Panc1 (cell line): Measurements from ENCODE around the gene SORBS1. TPM values are rescaled to one million over a fixed set of nuclear protein-coding genes. Genes with fewer than 3 reads are reported as not detected.

Experiments used
- ATAC-seq: fragments of 200-7000 bp; cut with Tn5 transposase; 2 replicates; pipeline ENCODE4 v1.9.1; 2020; ENCODE audit warnings: mild to moderate bottlenecking, moderate library complexity
- BruUV-seq: library from RNA; stranded (reverse); fragments of 400-500 nt; replicated peaks from 2 replicates; lab custom pipeline; 2021; lab: Mats Ljungman, UMichigan
- CTCF ChIA-PET: fragments of 300-600 bp; sonication (Branson Sonifier 250); formaldehyde crosslinking; loops from one replicate; lab custom pipeline; 2022; ENCODE audit warnings: antibody characterized with exemption; lab: Charles Lee
- POLR2A ChIA-PET: fragments of 300-600 bp; sonication (Branson Sonifier 250); formaldehyde crosslinking; loops from one replicate; lab custom pipeline; 2022; ENCODE audit warnings: antibody characterized with exemption; lab: Charles Lee
- DNase-seq: peaks from one replicate; pipeline ENCODE4 v3.0.0-alpha.2; 2010; ENCODE audit warnings: low read depth, low spot score
- H3K27ac ChIP-seq: 2 replicates; pipeline ENCODE4 v1.5.1; 2011; ENCODE audit warnings: mild to moderate bottlenecking, low read length, inconsistent platforms
- H3K27me3 ChIP-seq: fragments of 200-500 bp; sonication (Bioruptor generic); 2 replicates; pipeline ENCODE4 v1.6.0; 2014; ENCODE audit warnings: low read length, inconsistent platforms; ENCODE audit not compliant: control insufficient read depth, insufficient read depth
- H3K36me3 ChIP-seq: fragments of 200-500 bp; sonication (Bioruptor generic); 2 replicates; pipeline ENCODE4 v1.5.1; 2014; ENCODE audit warnings: inconsistent platforms, mild to moderate bottlenecking, low read length, moderate library complexity; ENCODE audit not compliant: control insufficient read depth, insufficient read depth
- H3K4me1 ChIP-seq: 2 replicates; pipeline ENCODE4 v1.5.1; 2011; ENCODE audit warnings: inconsistent platforms, mild to moderate bottlenecking, low read length, moderate library complexity; ENCODE audit not compliant: control insufficient read depth, insufficient read depth
- H3K4me3 ChIP-seq, 2 experiments: 2 replicates each; pipeline ENCODE4 v1.5.1; 2011 to 2012; ENCODE audit warnings: low read depth in 2 of 2, low read length in 2 of 2, mild to moderate bottlenecking in 2 of 2, inconsistent platforms in 1 of 2, moderate library complexity in 1 of 2
- H3K9me3 ChIP-seq: fragments of 200-500 bp; sonication (Bioruptor generic); 2 replicates; pipeline ENCODE4 v1.5.1; 2014; ENCODE audit warnings: low read depth, mild to moderate bottlenecking, inconsistent platforms, low read length, moderate library complexity; ENCODE audit not compliant: control insufficient read depth, insufficient read depth
- POLR2AphosphoS5 ChIP-seq: IDR thresholded peaks from 2 replicates; pipeline ENCODE4 v1.6.1; 2012; ENCODE audit warnings: mild to moderate bottlenecking, low read depth, low read length, moderate library complexity
- SIN3A ChIP-seq: IDR thresholded peaks from 2 replicates; pipeline ENCODE4 v1.6.1; 2012; ENCODE audit warnings: low read depth, mild to moderate bottlenecking, low read length, moderate library complexity, borderline replicate concordance; ENCODE audit not compliant: insufficient read depth
- TCF7L2 ChIP-seq: IDR thresholded peaks from 2 replicates; pipeline ENCODE4 v1.6.1; 2011; ENCODE audit warnings: mild to moderate bottlenecking, low read depth, low read length, inconsistent platforms
- in situ Hi-C: cut with HindIII; loops from 2 replicates; pipeline ENCODE4 v1.10.0; 2016; ENCODE audit warnings: low sequenced_read_pairs, low pct_unique_long_range_greater_than_20kb
- intact Hi-C: fragments of 100-400 bp; cut with micrococcal nuclease; formaldehyde crosslinking; loops from one replicate; pipeline ENCODE4 v1.10.0; 2022; ENCODE audit not compliant: unreplicated experiment
- total RNA-seq: library from RNA; stranded (reverse); gene quantifications from one replicate; pipeline ENCODE4 v1.2.1, GENCODE V29; 2021; ENCODE audit not compliant: unreplicated experiment
- TF ChIP-seq, protein P1 (sequence below): fragments of 450-650 bp; IDR thresholded peaks from 2 replicates; pipeline ENCODE4 v1.5.1; 2017; ENCODE audit warnings: mild to moderate bottlenecking
- TF ChIP-seq, protein P2 (sequence below), 2 experiments: IDR thresholded peaks; 2 replicates each; pipeline ENCODE4 v1.6.1; 2011 to 2012; ENCODE audit warnings: low read depth in 2 of 2, control low read depth in 1 of 2, low read length in 1 of 2, mild to moderate bottlenecking in 1 of 2, moderate library complexity in 1 of 2; ENCODE audit not compliant: insufficient read depth in 1 of 2

SORBS1 gene
- total RNA-seq, 1 experiment from 2014 or later = 29.4 TPM

DNA sequence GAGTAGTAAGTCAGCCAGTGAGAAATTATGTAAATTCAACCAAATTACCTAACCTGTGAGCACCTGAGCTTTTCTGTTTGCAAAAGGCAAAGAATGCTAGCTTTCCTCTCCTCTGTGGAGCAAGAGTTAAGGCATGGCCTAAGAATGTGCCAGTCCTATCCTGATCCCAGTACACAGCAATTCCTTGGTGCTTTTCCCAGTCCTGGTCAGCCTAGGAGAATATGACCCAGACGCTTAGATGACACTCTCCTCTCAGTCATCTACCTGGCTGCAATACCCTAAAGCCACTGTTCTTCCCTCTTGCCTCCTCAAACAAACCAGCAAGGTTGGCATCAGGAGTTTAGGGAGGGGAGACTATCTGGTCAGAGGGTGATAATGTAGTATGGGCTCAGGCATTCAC is 274.5 kb downstream of the SORBS1 start:
- TF ChIP-seq, protein P1, sequence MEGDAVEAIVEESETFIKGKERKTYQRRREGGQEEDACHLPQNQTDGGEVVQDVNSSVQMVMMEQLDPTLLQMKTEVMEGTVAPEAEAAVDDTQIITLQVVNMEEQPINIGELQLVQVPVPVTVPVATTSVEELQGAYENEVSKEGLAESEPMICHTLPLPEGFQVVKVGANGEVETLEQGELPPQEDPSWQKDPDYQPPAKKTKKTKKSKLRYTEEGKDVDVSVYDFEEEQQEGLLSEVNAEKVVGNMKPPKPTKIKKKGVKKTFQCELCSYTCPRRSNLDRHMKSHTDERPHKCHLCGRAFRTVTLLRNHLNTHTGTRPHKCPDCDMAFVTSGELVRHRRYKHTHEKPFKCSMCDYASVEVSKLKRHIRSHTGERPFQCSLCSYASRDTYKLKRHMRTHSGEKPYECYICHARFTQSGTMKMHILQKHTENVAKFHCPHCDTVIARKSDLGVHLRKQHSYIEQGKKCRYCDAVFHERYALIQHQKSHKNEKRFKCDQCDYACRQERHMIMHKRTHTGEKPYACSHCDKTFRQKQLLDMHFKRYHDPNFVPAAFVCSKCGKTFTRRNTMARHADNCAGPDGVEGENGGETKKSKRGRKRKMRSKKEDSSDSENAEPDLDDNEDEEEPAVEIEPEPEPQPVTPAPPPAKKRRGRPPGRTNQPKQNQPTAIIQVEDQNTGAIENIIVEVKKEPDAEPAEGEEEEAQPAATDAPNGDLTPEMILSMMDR = no peak
- no peak for TF ChIP-seq TCF7L2
- TF ChIP-seq POLR2AphosphoS5 = no peak
- no peak for TF ChIP-seq SIN3A
- TF ChIP-seq, protein P2, sequence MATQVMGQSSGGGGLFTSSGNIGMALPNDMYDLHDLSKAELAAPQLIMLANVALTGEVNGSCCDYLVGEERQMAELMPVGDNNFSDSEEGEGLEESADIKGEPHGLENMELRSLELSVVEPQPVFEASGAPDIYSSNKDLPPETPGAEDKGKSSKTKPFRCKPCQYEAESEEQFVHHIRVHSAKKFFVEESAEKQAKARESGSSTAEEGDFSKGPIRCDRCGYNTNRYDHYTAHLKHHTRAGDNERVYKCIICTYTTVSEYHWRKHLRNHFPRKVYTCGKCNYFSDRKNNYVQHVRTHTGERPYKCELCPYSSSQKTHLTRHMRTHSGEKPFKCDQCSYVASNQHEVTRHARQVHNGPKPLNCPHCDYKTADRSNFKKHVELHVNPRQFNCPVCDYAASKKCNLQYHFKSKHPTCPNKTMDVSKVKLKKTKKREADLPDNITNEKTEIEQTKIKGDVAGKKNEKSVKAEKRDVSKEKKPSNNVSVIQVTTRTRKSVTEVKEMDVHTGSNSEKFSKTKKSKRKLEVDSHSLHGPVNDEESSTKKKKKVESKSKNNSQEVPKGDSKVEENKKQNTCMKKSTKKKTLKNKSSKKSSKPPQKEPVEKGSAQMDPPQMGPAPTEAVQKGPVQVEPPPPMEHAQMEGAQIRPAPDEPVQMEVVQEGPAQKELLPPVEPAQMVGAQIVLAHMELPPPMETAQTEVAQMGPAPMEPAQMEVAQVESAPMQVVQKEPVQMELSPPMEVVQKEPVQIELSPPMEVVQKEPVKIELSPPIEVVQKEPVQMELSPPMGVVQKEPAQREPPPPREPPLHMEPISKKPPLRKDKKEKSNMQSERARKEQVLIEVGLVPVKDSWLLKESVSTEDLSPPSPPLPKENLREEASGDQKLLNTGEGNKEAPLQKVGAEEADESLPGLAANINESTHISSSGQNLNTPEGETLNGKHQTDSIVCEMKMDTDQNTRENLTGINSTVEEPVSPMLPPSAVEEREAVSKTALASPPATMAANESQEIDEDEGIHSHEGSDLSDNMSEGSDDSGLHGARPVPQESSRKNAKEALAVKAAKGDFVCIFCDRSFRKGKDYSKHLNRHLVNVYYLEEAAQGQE (IDR thresholded peaks at IDR 0.05; ENCODE audit: insufficient read depth in 1 of 2, low read depth in 2 of 2, low read length in 1 of 2) = no peak
- DNase-seq (no peak), ATAC-seq (no peak)
- intact Hi-C loops = loop anchor here (5.0 kb wide), 1 partner anchor 76 kb away; no protein-coding TSS in a partner anchor
- peaks cover 47% of the 10 kb centered on the region for H3K4me1 ChIP-seq
- H3K9me3 ChIP-seq = no peaks in the 10 kb centered on the region
- H3K27ac ChIP-seq = peak overlapping the region; percentile 12; the same call in 1 of the 2 replicates
- H3K36me3 ChIP-seq = no peaks in the 10 kb centered on the region
- in situ Hi-C loops = no loop called here
- no peaks in the 10 kb centered on the region for H3K27me3 ChIP-seq
- H3K4me3 ChIP-seq = no peak overlapping the region
- POLR2A ChIA-PET = interaction anchor here (0.5 to 0.6 kb wide), 2 partner anchors 10 to 22 kb away, joined by 8 to 14 read pairs; no protein-coding TSS in a partner anchor
- no TSS peak for BruUV-seq
- CTCF ChIA-PET = no interaction called here

DNA sequence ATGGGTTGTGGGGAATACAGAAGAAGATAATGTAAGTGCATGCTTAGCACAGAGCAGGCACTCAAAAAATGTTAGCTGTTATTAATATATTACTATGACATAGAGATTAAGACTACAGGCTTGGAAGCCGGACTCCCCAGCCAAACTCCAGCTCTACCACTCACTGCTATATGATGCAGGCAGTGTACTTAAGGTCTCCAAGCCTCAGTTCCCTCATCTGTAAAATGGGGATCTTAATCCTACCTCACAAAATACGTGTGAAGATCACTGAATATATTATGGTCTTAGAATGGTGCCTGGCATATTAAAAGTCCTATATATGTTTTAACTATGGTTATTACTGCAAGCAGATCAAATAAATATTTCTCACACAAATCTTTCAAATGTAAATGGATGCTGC is 275.6 kb downstream of the SORBS1 start:
- no peak overlapping the region for H3K4me3 ChIP-seq
- no peaks in the 10 kb centered on the region for H3K9me3 ChIP-seq
- intact Hi-C loops = loop anchor here (5.0 kb wide), 1 partner anchor 77 kb away; no protein-coding TSS in a partner anchor
- H3K4me1 ChIP-seq = peaks cover 53% of the 10 kb centered on the region
- DNase-seq = no peak
- ATAC-seq = no peak
- TF ChIP-seq SIN3A (no peak), TCF7L2 (no peak), POLR2AphosphoS5 (no peak)
- TF ChIP-seq, protein P2 (IDR thresholded peaks at IDR 0.05; ENCODE audit: insufficient read depth in 1 of 2, low read depth in 2 of 2, low read length in 1 of 2) = no peak
- TF ChIP-seq, protein P1 = no peak
- H3K27me3 ChIP-seq = no peaks in the 10 kb centered on the region
- H3K27ac ChIP-seq = no peak overlapping the region
- CTCF ChIA-PET = interaction anchor here (0.6 kb wide), 1 partner anchor 77 kb away, joined by 4 read pairs; no protein-coding TSS in a partner anchor
- no TSS peak for BruUV-seq
- in situ Hi-C loops = no loop called here
- POLR2A ChIA-PET = no interaction called here
- no peaks in the 10 kb centered on the region for H3K36me3 ChIP-seq
